GM20000 (cell line): Measurements from ENCODE around the gene SLC30A2.

Source experiments
- DNase-seq: peaks from one replicate; pipeline ENCODE4 v3.0.0; 2012; ENCODE audit warnings: low spot score
- TF ChIP-seq, protein P1 (sequence below): IDR thresholded peaks from 2 replicates; pipeline ENCODE4 v1.5.1; 2012; ENCODE audit warnings: mild to moderate bottlenecking, control low read depth; ENCODE audit errors: extremely low read depth, missing control alignments

The SLC30A2 gene

DNA sequence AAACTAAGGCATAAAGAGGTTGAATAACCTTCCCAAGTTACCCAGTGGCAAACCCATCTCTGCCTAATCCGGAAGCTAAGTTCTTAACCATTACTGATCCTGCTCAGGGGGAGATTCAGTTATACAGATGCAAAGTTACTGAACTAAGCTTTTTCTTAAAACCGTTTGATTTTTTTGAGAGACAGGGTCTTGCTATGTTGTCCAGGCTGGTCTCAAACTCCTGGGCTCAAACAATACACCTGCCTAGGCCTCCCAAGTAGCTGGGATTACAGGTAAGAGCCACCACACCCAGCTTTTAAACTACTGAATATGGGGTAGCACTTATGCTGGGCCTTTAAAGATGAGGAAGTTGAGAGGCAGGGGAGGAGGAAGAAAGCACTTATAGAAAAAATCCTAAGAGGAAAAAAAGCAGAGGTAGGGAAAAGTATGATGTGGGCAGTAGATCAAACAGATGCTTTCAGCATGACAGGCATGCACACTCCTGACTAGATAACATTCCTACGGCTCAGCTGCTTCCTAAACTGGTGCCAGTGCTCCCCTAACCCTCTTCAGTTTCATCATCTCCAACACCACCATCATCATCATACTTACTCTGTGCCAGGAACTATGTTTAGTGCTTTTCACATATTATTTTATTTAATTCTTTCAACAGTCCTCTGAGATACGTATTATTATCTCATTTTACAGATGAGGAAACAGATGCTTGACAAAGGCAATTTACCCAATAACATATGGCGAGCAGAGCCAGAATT is 53.8 kb downstream of the SLC30A2 start:
- TF ChIP-seq, protein P1, sequence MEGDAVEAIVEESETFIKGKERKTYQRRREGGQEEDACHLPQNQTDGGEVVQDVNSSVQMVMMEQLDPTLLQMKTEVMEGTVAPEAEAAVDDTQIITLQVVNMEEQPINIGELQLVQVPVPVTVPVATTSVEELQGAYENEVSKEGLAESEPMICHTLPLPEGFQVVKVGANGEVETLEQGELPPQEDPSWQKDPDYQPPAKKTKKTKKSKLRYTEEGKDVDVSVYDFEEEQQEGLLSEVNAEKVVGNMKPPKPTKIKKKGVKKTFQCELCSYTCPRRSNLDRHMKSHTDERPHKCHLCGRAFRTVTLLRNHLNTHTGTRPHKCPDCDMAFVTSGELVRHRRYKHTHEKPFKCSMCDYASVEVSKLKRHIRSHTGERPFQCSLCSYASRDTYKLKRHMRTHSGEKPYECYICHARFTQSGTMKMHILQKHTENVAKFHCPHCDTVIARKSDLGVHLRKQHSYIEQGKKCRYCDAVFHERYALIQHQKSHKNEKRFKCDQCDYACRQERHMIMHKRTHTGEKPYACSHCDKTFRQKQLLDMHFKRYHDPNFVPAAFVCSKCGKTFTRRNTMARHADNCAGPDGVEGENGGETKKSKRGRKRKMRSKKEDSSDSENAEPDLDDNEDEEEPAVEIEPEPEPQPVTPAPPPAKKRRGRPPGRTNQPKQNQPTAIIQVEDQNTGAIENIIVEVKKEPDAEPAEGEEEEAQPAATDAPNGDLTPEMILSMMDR: no peak
- no peak for DNase-seq

GRCh38 chr1:25990702-25991395 is 55.1 kb downstream of the SLC30A2 start:
- DNase-seq: no peak
- TF ChIP-seq, protein P1: no peak

DNA sequence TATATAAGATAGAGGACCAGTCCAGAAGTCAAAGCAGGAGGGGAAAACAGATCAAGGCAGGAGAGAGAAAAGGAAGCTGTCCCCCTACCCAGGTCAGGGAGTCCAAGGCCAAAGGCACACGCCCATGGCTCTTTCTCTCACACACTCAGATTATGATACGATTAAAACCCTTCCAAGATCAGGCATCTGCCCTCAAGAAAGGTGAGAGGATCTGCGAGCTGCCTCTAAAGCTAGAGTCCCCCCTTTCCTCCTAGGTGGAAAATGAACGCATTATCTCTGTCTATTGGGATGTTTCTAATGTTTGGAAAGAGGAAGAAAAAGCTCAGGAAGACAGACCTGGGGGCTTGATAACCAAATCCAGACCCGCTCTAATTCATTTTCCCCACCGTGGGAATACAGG is 55.7 kb downstream of the SLC30A2 start:
- DNase-seq: no peak
- TF ChIP-seq, protein P1: no peak

- TF ChIP-seq, protein P1: no peak
- no peak for DNase-seq
Measured at GRCh38 chr1:25989440-25990234, 56.3 kb downstream of the SLC30A2 start.

- DNase-seq: no peak
Measured at GRCh38 chr1:25987951-25988350, 58.0 kb downstream of the SLC30A2 start.

More at GRCh38 chr1:25987951-25988350, 58.0 kb downstream of the SLC30A2 start:
- TF ChIP-seq, protein P1: no peak
